ENCODE measurements around the gene SDF2L1.
"Not testable (repeated sequence)": the region's sequence is repeated elsewhere in the genome, so short reads cannot be mapped to it uniquely, and the experiment has no call there.

SDF2L1 gene

GRCh38 chr22:21635771-21636510 is 6.2 kb upstream of the SDF2L1 start:
- H3K4me1 Mint-ChIP-seq = peaks cover 4% of the 10 kb centered on the region
- no peaks in the 10 kb centered on the region for H3K27me3 Mint-ChIP-seq
- peaks cover 3% of the 10 kb centered on the region for H3K36me3 Mint-ChIP-seq (ENCODE audit: insufficient read depth)
- ATAC-seq (replicated peaks; ENCODE audit: extremely low read depth, poor library complexity, severe bottlenecking) = no peak
- no peaks in the 10 kb centered on the region for H3K9me3 Mint-ChIP-seq
- H3K27ac Mint-ChIP-seq (ENCODE audit: low read depth) = no peak overlapping the region
- H3K4me3 Mint-ChIP-seq = no peak overlapping the region
- no peak for DNase-seq (ENCODE audit: low spot score in 2 of 2)

GRCh38 chr22:21636629-21637218 is 5.4 kb upstream of the SDF2L1 start:
- peaks cover 2% of the 10 kb centered on the region for H3K4me1 Mint-ChIP-seq
- H3K27me3 Mint-ChIP-seq = no peaks in the 10 kb centered on the region
- no peak overlapping the region for H3K4me3 Mint-ChIP-seq
- no peak overlapping the region for H3K27ac Mint-ChIP-seq (ENCODE audit: low read depth)
- H3K36me3 Mint-ChIP-seq (ENCODE audit: insufficient read depth) = no peaks in the 10 kb centered on the region
- ATAC-seq (replicated peaks; ENCODE audit: extremely low read depth, poor library complexity, severe bottlenecking) (no peak), DNase-seq (ENCODE audit: low spot score in 2 of 2) (no peak)
- no peaks in the 10 kb centered on the region for H3K9me3 Mint-ChIP-seq

DNA sequence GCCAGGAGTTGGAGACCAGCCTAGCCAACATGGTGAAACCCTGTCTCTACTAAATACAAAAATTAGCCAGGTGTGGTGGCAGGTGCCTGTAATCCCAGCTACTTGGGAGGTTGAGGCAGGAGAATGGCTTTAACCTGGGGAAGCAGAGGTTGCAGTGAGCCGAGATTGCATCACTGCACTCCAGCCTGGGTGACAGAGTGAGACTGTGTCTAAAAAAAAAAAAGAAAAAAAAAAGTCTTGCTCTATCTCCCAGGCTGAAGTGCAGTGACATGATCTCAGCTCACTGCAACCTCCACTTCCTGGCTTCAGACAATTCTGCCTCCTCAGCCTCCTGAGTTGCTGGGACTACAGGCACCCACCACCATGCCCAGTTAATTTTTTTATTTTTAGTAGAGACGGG is 4.7 kb upstream of the SDF2L1 start:
- H3K4me1 Mint-ChIP-seq; H3K36me3 Mint-ChIP-seq (ENCODE audit: insufficient read depth); ATAC-seq (replicated peaks; ENCODE audit: extremely low read depth, poor library complexity, severe bottlenecking); H3K9me3 Mint-ChIP-seq; DNase-seq (ENCODE audit: low spot score in 2 of 2); H3K27me3 Mint-ChIP-seq; H3K4me3 Mint-ChIP-seq; H3K27ac Mint-ChIP-seq (ENCODE audit: low read depth): not testable (repeated sequence)

- ATAC-seq (replicated peaks; ENCODE audit: extremely low read depth, poor library complexity, severe bottlenecking) (no peak), DNase-seq (ENCODE audit: low spot score in 2 of 2) (no peak)
- Mint-ChIP-seq H3K4me3 (no peak overlapping the region), H3K27ac (ENCODE audit: low read depth) (no peak overlapping the region), H3K36me3 (ENCODE audit: insufficient read depth) (peaks cover 10% of the 10 kb centered on the region), H3K9me3 (no peaks in the 10 kb centered on the region), H3K4me1 (peaks cover 22% of the 10 kb centered on the region), H3K27me3 (no peaks in the 10 kb centered on the region)
Observed at GRCh38 chr22:21639359-21639758, 2.7 kb upstream of the SDF2L1 start.

DNA sequence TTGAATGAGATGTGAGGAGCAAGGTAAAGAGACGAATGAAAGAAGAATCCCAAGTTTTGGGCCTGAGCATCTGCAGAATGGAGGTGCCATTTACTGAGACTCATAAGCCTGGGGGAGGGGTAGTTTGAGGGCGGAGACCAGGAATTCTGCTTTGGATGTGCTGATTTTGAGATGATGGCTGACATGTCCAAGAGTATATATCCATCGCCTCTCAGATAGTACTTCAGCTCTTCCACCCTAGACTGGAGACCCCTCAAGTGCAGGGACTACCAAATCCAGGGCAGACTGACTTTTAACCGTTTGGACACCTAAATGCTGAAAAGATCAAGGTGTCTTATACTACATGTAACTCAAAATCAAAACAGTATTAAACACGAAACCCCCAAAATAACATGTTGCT is 1.3 kb upstream of the SDF2L1 start:
- Mint-ChIP-seq H3K4me3 (no peak overlapping the region), H3K36me3 (ENCODE audit: insufficient read depth) (peaks cover 16% of the 10 kb centered on the region), H3K4me1 (peaks cover 22% of the 10 kb centered on the region), H3K27me3 (no peaks in the 10 kb centered on the region), H3K9me3 (no peaks in the 10 kb centered on the region), H3K27ac (ENCODE audit: low read depth) (no peak overlapping the region)
- no peak for ATAC-seq (replicated peaks; ENCODE audit: extremely low read depth, poor library complexity, severe bottlenecking)
- no peak for DNase-seq (ENCODE audit: low spot score in 2 of 2)

- H3K27ac Mint-ChIP-seq (ENCODE audit: low read depth) = peak overlapping the region; percentile 63
- peak overlapping the region; percentile 72 for H3K4me3 Mint-ChIP-seq
- no peak for ATAC-seq (replicated peaks; ENCODE audit: extremely low read depth, poor library complexity, severe bottlenecking)
- H3K36me3 Mint-ChIP-seq (ENCODE audit: insufficient read depth) = peaks cover 16% of the 10 kb centered on the region
- peaks cover 25% of the 10 kb centered on the region for H3K4me1 Mint-ChIP-seq
- no peak for DNase-seq (ENCODE audit: low spot score in 2 of 2)
- H3K27me3 Mint-ChIP-seq = no peaks in the 10 kb centered on the region
- H3K9me3 Mint-ChIP-seq = no peaks in the 10 kb centered on the region
Observed at GRCh38 chr22:21641417-21641788, 699 bp upstream of the SDF2L1 start.

GRCh38 chr22:21642584-21643448 is 714 bp downstream of the SDF2L1 start:
- no peak for ATAC-seq (replicated peaks; ENCODE audit: extremely low read depth, poor library complexity, severe bottlenecking)
- H3K27me3 Mint-ChIP-seq = no peaks in the 10 kb centered on the region
- no peak for DNase-seq (ENCODE audit: low spot score in 2 of 2)

DNA sequence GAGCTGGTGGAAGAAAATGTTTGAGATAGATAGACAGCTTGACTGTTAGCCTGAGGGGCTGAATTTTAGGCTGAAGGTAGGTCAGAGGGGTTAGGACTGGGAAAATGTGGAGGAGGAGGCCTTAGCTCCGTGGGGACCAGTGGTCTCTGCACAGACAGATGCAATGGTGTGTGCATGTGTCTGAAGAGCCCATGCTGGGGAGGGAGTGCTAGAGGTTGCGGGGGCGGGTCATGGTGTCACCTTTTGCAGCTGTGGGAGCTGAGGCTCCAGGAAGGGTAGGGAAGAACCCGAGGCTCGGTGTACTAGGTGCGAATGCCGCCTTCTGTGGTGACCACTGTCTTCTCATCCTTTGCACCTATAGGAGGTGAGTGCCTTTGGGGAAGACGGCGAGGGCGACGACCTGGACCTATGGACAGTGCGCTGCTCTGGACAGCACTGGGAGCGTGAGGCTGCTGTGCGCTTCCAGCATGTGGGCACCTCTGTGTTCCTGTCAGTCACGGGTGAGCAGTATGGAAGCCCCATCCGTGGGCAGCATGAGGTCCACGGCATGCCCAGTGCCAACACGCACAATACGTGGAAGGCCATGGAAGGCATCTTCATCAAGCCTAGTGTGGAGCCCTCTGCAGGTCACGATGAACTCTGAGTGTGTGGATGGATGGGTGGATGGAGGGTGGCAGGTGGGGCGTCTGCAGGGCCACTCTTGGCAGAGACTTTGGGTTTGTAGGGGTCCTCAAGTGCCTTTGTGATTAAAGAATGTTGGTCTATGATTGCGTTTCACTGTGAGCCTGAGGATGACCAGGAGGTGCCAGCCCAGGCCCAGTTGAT is 1.6 kb downstream of the SDF2L1 start:
- ATAC-seq (replicated peaks; ENCODE audit: extremely low read depth, poor library complexity, severe bottlenecking) (no peak), DNase-seq (ENCODE audit: low spot score in 2 of 2) (no peak)
- H3K27ac Mint-ChIP-seq (ENCODE audit: low read depth) = peak overlapping the region; percentile 63
- H3K4me3 Mint-ChIP-seq = peak overlapping the region; percentile 72
- peaks cover 31% of the 10 kb centered on the region for H3K4me1 Mint-ChIP-seq
- no peaks in the 10 kb centered on the region for H3K27me3 Mint-ChIP-seq
- no peaks in the 10 kb centered on the region for H3K9me3 Mint-ChIP-seq
- H3K36me3 Mint-ChIP-seq (ENCODE audit: insufficient read depth) = peaks cover 22% of the 10 kb centered on the region

More at GRCh38 chr22:21642584-21643448, 714 bp downstream of the SDF2L1 start:
- peaks cover 31% of the 10 kb centered on the region for H3K4me1 Mint-ChIP-seq
- peak overlapping the region; percentile 63 for H3K27ac Mint-ChIP-seq (ENCODE audit: low read depth)
- H3K4me3 Mint-ChIP-seq = peak overlapping the region; percentile 72
- H3K9me3 Mint-ChIP-seq = no peaks in the 10 kb centered on the region
- peaks cover 20% of the 10 kb centered on the region for H3K36me3 Mint-ChIP-seq (ENCODE audit: insufficient read depth)

DNA sequence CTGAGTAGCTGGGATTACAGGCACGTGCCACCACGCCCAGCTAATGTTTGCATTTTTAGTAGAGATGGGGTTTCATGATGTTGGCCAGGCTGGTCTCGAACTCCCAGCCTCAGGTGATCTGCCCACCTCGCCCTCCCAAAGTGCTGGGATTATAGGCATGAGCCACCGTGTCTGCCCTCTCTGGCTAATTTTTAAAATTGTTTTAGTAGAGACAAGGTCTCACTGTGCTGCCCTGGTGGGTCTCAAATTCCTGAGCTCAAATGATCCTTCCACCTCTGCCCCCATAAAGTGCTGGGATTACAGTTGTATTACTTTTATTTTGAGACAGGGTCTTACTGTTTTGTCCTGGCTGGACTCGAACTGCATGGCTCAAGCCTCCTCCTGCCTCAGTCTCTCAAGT is 3.4 kb downstream of the SDF2L1 start:
- H3K4me3 Mint-ChIP-seq; H3K27ac Mint-ChIP-seq (ENCODE audit: low read depth); H3K27me3 Mint-ChIP-seq; ATAC-seq (replicated peaks; ENCODE audit: extremely low read depth, poor library complexity, severe bottlenecking); DNase-seq (ENCODE audit: low spot score in 2 of 2); H3K9me3 Mint-ChIP-seq: not testable (repeated sequence)
- H3K4me1 Mint-ChIP-seq = peaks cover 31% of the 10 kb centered on the region
- peaks cover 25% of the 10 kb centered on the region for H3K36me3 Mint-ChIP-seq (ENCODE audit: insufficient read depth)

- peaks cover 36% of the 10 kb centered on the region for H3K4me1 Mint-ChIP-seq
- DNase-seq (ENCODE audit: low spot score in 2 of 2) (peak; percentile 75 to 76), ATAC-seq (replicated peaks; ENCODE audit: extremely low read depth, poor library complexity, severe bottlenecking) (no peak)
- no peak overlapping the region for H3K27ac Mint-ChIP-seq (ENCODE audit: low read depth)
- H3K27me3 Mint-ChIP-seq = no peaks in the 10 kb centered on the region
- no peak overlapping the region for H3K4me3 Mint-ChIP-seq
- no peaks in the 10 kb centered on the region for H3K9me3 Mint-ChIP-seq
- peaks cover 24% of the 10 kb centered on the region for H3K36me3 Mint-ChIP-seq (ENCODE audit: insufficient read depth)
Observed at GRCh38 chr22:21646608-21647590, 4.8 kb downstream of the SDF2L1 start.

DNA sequence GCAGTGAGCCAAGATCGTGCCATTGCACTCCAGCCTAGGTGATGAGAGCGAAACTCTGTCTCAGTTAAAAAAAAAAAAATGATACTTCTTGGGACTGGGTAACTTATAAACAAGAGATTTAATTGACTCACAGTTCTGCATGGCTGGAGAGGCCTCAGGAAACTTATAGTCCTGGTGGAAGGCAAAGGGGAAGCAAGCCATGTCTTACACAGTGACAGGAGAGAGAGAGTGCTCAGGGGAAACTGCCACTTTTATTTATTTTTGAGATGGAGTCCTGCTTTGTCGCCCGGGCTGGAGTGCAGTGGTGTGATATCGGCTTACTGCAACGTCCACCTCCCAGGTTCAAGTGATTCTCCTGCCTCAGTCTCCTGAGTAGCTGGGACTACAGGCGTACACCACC is 8.2 kb downstream of the SDF2L1 start:
- Mint-ChIP-seq H3K4me1 (peaks cover 20% of the 10 kb centered on the region), H3K9me3 (no peaks in the 10 kb centered on the region), H3K27ac (ENCODE audit: low read depth) (no peak overlapping the region), H3K27me3 (no peaks in the 10 kb centered on the region), H3K4me3 (no peak overlapping the region), H3K36me3 (ENCODE audit: insufficient read depth) (peaks cover 12% of the 10 kb centered on the region)
- no peak for DNase-seq (ENCODE audit: low spot score in 2 of 2)
- no peak for ATAC-seq (replicated peaks; ENCODE audit: extremely low read depth, poor library complexity, severe bottlenecking)

All from central memory CD8-positive, alpha-beta T cell (primary cell).